Peyer's patch (tissue), 4 donors: ENCODE measurements around the gene GAP43. TPM values are rescaled to one million over a fixed set of nuclear protein-coding genes. Genes with fewer than 3 reads are reported as not detected.

Source experiments
- DNase-seq, 3 donors: peaks; one replicate each; pipeline ENCODE4 v3.0.0-alpha.2; 2017 to 2019
- H3K27ac ChIP-seq, 4 donors: fragments of 200-600 bp; sonication (generic); one replicate each; pipeline ENCODE4 v1.5.1; 2016 to 2019
- H3K27me3 ChIP-seq, 2 donors: fragments of 200-600 bp; sonication (generic); one replicate each; pipeline ENCODE4 v1.5.1; 2019
- H3K36me3 ChIP-seq, 3 donors: fragments of 200-600 bp; sonication (generic); one replicate each; pipeline ENCODE4 v1.5.1; 2016 to 2019
- H3K4me1 ChIP-seq, 4 donors: fragments of 200-600 bp; sonication (generic); one replicate each; pipeline ENCODE4 v1.5.1; 2016 to 2019
- H3K4me3 ChIP-seq, 4 donors: fragments of 200-600 bp; sonication (generic); 1 replicate in 3 of 4; 2 replicates in 1 of 4; pipeline ENCODE4 v1.5.1; 2016 to 2019; ENCODE audit warnings: mild to moderate bottlenecking in 1 of 4
- H3K9me3 ChIP-seq, 4 donors: fragments of 200-600 bp; sonication (generic); one replicate each; pipeline ENCODE4 v1.5.1; 2016 to 2019; ENCODE audit warnings: mild to moderate bottlenecking in 1 of 4
- POLR2A ChIP-seq, 2 donors: fragments of 450-650 bp; IDR thresholded peaks; one replicate each; pipeline ENCODE4 v1.5.1; 2017; ENCODE audit warnings: antibody characterized with exemption in 2 of 2, mild to moderate bottlenecking in 2 of 2, moderate library complexity in 2 of 2
- total RNA-seq, 4 donors: library from RNA; depleted of rRNA; stranded (reverse); fragments of >200 nt; gene quantifications; one replicate each; pipeline ENCODE4 v1.1.0, GENCODE V29; 2016
- TF ChIP-seq, protein P1 (sequence below), 6 experiments: fragments of 450-650 bp in 4 of 6; fragments of 200-600 bp in 2 of 6; sonication (generic) in 1 of 6; IDR thresholded peaks; one replicate each; pipeline ENCODE4 v1.5.1; 2017 to 2019; ENCODE audit warnings: antibody characterized with exemption in 6 of 6, mild to moderate bottlenecking in 3 of 6, moderate library complexity in 1 of 6

GAP43 gene
- total RNA-seq, 4 donors from 2014 or later: 1.5 to 1.9 TPM; not detected in 2

DNA sequence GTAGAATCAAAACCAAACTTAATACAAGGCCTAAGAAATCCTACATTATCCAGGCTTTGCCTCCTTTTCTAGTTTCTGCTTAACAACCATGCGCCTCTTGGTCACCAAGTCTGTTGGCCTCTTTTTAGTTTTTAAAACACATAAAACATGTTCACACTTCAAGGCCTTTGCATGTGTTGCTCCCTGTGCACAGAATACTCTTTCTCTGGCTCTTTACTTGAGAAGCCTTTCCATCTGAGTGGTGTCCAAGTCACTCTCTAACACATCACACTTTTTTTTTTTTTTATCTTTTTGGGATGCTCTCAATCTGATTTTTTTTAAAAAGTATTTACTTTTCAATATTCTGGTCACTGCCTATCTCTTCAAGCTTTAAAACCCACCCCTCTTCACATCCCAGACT is 14.9 kb downstream of the GAP43 start:
- H3K36me3 ChIP-seq: no peaks in the 10 kb centered on the region
- H3K4me1 ChIP-seq: no peaks in the 10 kb centered on the region
- H3K27ac ChIP-seq: no peak overlapping the region
- no peaks in the 10 kb centered on the region for H3K9me3 ChIP-seq
- peaks cover 0 to 4% of the 10 kb centered on the region in 2 donors for H3K27me3 ChIP-seq
- no peak for TF ChIP-seq POLR2A (IDR thresholded peaks at IDR 0.05)
- TF ChIP-seq, protein P1, sequence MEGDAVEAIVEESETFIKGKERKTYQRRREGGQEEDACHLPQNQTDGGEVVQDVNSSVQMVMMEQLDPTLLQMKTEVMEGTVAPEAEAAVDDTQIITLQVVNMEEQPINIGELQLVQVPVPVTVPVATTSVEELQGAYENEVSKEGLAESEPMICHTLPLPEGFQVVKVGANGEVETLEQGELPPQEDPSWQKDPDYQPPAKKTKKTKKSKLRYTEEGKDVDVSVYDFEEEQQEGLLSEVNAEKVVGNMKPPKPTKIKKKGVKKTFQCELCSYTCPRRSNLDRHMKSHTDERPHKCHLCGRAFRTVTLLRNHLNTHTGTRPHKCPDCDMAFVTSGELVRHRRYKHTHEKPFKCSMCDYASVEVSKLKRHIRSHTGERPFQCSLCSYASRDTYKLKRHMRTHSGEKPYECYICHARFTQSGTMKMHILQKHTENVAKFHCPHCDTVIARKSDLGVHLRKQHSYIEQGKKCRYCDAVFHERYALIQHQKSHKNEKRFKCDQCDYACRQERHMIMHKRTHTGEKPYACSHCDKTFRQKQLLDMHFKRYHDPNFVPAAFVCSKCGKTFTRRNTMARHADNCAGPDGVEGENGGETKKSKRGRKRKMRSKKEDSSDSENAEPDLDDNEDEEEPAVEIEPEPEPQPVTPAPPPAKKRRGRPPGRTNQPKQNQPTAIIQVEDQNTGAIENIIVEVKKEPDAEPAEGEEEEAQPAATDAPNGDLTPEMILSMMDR (IDR thresholded peaks at IDR 0.05): no peak
- no peak overlapping the region for H3K4me3 ChIP-seq
- no peak for DNase-seq

DNA sequence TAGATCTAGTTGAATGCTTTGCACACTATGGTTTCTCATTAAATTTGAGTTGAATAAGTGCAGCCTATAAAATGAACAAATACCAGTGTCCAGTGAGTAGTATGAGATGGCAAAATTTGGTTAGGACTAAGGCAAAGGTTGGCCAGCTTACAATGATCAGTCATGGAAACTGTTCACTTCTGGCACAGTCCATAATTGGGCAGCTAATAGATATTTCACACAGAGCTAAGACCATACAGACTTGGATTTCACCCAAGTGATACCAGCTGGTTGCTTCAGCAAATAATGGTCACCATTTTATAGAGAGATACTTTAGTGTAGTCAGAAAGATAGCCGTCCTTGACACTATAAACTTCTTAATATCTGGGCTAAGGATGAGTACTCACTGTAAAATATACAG is 15.7 kb downstream of the GAP43 start:
- Histone ChIP-seq H3K27me3 (peaks cover 0 to 4% of the 10 kb centered on the region in 2 donors), H3K9me3 (no peaks in the 10 kb centered on the region), H3K27ac (no peak overlapping the region), H3K4me1 (no peaks in the 10 kb centered on the region), H3K4me3 (no peak overlapping the region), H3K36me3 (no peaks in the 10 kb centered on the region)
- no peak for DNase-seq
- TF ChIP-seq, protein P1 (IDR thresholded peaks at IDR 0.05): no peak
- no peak for TF ChIP-seq POLR2A (IDR thresholded peaks at IDR 0.05)

DNA sequence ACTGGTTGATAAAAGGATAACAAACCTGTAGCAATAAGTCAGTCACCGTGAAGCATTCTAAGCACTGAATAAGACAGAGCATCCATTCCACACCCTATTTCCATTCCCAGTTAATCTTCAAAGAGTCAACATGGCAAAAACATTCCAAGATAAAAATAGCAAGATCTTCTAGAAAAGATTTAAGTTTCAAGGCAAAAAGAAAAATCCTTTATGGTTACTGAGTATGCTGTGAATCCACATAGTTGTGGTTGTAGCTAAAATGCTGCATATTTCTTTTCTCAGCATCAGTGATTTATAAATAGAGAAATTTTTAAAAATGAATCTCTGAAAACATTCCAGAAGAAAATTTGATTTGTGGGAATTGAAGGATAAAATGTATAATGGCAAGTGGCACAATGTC is 21.1 kb downstream of the GAP43 start:
- Histone ChIP-seq H3K36me3 (no peaks in the 10 kb centered on the region), H3K9me3 (no peaks in the 10 kb centered on the region), H3K27me3 (peaks cover 0 to 4% of the 10 kb centered on the region in 2 donors), H3K4me3 (no peak overlapping the region), H3K27ac (no peak overlapping the region), H3K4me1 (no peaks in the 10 kb centered on the region)
- no peak for TF ChIP-seq POLR2A (IDR thresholded peaks at IDR 0.05)
- TF ChIP-seq, protein P1 (IDR thresholded peaks at IDR 0.05): no peak
- DNase-seq: no peak

DNA sequence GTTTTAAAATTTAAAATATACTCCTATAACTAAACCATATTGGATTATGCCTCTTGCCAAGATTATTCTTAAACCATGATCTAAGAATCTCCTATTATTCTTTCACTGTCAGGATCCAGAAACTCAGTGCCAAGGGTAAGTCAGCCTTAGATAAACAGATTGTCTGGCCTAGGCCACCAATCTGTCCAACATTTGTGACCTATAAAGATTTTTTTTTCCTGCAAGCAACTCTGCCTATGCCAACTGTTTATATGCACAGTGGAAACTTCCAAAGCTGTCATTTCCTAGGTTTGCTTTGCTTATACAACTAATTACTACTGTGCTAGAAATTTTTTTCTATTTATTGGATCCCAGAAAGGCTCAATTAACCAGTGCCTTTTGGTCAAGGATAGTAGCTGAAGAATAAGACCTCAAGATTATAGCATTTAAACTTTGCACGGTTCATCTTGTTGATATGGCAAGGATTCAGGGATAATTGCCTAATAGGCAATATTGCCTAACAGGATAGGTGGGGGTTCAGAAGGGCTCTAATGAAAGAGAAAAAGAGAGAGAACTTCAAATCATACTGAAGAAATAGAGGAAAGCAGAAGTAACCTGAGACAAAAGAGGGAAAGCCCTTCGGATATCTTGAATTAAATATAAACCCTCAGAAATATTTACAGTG is 22.8 kb downstream of the GAP43 start:
- no peak overlapping the region for H3K4me3 ChIP-seq
- TF ChIP-seq, protein P1 (IDR thresholded peaks at IDR 0.05): no peak
- TF ChIP-seq POLR2A (IDR thresholded peaks at IDR 0.05): no peak
- no peaks in the 10 kb centered on the region for H3K9me3 ChIP-seq
- no peaks in the 10 kb centered on the region for H3K4me1 ChIP-seq
- H3K36me3 ChIP-seq: no peaks in the 10 kb centered on the region
- no peak overlapping the region for H3K27ac ChIP-seq
- peaks cover 0 to 4% of the 10 kb centered on the region in 2 donors for H3K27me3 ChIP-seq
- DNase-seq: no peak

DNA sequence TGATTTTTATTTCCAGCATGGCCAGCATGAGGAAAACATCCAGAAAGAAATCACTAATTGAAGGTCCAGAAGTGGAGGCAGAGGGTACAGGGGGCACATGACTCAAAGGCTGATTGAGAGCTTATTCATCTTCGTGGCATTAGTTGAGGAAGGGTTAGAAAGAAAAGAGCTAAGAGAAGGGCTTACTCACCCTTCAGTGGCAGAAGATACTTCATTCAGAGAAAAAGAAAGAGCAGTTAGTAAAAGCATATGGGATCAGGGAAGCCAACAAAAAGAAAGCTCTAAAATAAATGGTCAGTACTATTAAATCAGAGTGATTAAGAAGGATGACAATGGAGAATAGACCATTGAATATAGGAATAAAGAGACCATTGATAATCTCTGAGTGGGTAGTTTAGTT is 25.2 kb downstream of the GAP43 start:
- H3K27ac ChIP-seq: no peak overlapping the region
- H3K27me3 ChIP-seq: no peaks in the 10 kb centered on the region
- no peaks in the 10 kb centered on the region for H3K4me1 ChIP-seq
- no peak for TF ChIP-seq POLR2A (IDR thresholded peaks at IDR 0.05)
- TF ChIP-seq, protein P1 (IDR thresholded peaks at IDR 0.05): no peak
- H3K36me3 ChIP-seq: no peaks in the 10 kb centered on the region
- no peak overlapping the region for H3K4me3 ChIP-seq
- no peak for DNase-seq
- H3K9me3 ChIP-seq: no peaks in the 10 kb centered on the region
